ENCODE results near the gene WDPCP. TPM values are rescaled to one million over a fixed set of nuclear protein-coding genes. Genes with fewer than 3 reads are reported as not detected.

The WDPCP gene
- total RNA-seq, 1 experiment from 2014 or later: 7.4 TPM

GRCh38 chr2:63435070-63435469 lies 153.2 kb downstream of the WDPCP start:
- no peaks in the 10 kb centered on the region for H3K27me3 ChIP-seq (ENCODE audit: control insufficient read depth, insufficient read depth, low read length)
- in situ Hi-C loops (cut with HindIII; ENCODE audit: low pct_unique_long_range_greater_than_20kb, low sequenced_read_pairs) (no loop called here), intact Hi-C loops (cut with micrococcal nuclease; ENCODE audit: unreplicated experiment) (no loop called here)
- BruUV-seq (replicated peaks): no TSS peak
- ChIA-PET POLR2A (no interaction called here), CTCF (no interaction called here)
- no peak overlapping the region for H3K4me3 ChIP-seq (ENCODE audit: low read depth in 2 of 2, low read length in 2 of 2)
- ATAC-seq (no peak), DNase-seq (ENCODE audit: low read depth, low spot score) (no peak)
- H3K27ac ChIP-seq (ENCODE audit: low read length): no peak overlapping the region
- H3K9me3 ChIP-seq (ENCODE audit: control insufficient read depth, insufficient read depth, low read depth, low read length): no peaks in the 10 kb centered on the region
- H3K36me3 ChIP-seq (ENCODE audit: control insufficient read depth, insufficient read depth, low read length): no peaks in the 10 kb centered on the region
- no peaks in the 10 kb centered on the region for H3K4me1 ChIP-seq (ENCODE audit: control insufficient read depth, insufficient read depth, low read length)
- TF ChIP-seq, protein P1, sequence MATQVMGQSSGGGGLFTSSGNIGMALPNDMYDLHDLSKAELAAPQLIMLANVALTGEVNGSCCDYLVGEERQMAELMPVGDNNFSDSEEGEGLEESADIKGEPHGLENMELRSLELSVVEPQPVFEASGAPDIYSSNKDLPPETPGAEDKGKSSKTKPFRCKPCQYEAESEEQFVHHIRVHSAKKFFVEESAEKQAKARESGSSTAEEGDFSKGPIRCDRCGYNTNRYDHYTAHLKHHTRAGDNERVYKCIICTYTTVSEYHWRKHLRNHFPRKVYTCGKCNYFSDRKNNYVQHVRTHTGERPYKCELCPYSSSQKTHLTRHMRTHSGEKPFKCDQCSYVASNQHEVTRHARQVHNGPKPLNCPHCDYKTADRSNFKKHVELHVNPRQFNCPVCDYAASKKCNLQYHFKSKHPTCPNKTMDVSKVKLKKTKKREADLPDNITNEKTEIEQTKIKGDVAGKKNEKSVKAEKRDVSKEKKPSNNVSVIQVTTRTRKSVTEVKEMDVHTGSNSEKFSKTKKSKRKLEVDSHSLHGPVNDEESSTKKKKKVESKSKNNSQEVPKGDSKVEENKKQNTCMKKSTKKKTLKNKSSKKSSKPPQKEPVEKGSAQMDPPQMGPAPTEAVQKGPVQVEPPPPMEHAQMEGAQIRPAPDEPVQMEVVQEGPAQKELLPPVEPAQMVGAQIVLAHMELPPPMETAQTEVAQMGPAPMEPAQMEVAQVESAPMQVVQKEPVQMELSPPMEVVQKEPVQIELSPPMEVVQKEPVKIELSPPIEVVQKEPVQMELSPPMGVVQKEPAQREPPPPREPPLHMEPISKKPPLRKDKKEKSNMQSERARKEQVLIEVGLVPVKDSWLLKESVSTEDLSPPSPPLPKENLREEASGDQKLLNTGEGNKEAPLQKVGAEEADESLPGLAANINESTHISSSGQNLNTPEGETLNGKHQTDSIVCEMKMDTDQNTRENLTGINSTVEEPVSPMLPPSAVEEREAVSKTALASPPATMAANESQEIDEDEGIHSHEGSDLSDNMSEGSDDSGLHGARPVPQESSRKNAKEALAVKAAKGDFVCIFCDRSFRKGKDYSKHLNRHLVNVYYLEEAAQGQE (IDR thresholded peaks at IDR 0.05; ENCODE audit: insufficient read depth in 1 of 2, low read depth in 2 of 2, low read length in 1 of 2): no peak
- no peak for TF ChIP-seq TCF7L2 (IDR thresholded peaks at IDR 0.05; ENCODE audit: low read depth, low read length)
- no peak for TF ChIP-seq CTCF (IDR thresholded peaks at IDR 0.05)
- no peak for TF ChIP-seq POLR2AphosphoS5 (IDR thresholded peaks at IDR 0.05; ENCODE audit: low read depth, low read length)
- no peak for TF ChIP-seq SIN3A (IDR thresholded peaks at IDR 0.05; ENCODE audit: borderline replicate concordance, insufficient read depth, low read depth, low read length)

GRCh38 chr2:63434024-63435001 lies 154.0 kb downstream of the WDPCP start:
- no peaks in the 10 kb centered on the region for H3K27me3 ChIP-seq (ENCODE audit: control insufficient read depth, insufficient read depth, low read length)
- BruUV-seq (replicated peaks): no TSS peak
- no peak overlapping the region for H3K4me3 ChIP-seq (ENCODE audit: low read depth in 2 of 2, low read length in 2 of 2)
- H3K27ac ChIP-seq (ENCODE audit: low read length): no peak overlapping the region
- in situ Hi-C loops (cut with HindIII; ENCODE audit: low pct_unique_long_range_greater_than_20kb, low sequenced_read_pairs): no loop called here
- CTCF ChIA-PET: no interaction called here
- DNase-seq (ENCODE audit: low read depth, low spot score) (no peak), ATAC-seq (no peak)
- intact Hi-C loops (cut with micrococcal nuclease; ENCODE audit: unreplicated experiment): no loop called here
- no peaks in the 10 kb centered on the region for H3K36me3 ChIP-seq (ENCODE audit: control insufficient read depth, insufficient read depth, low read length)
- no peaks in the 10 kb centered on the region for H3K4me1 ChIP-seq (ENCODE audit: control insufficient read depth, insufficient read depth, low read length)
- TF ChIP-seq SIN3A (IDR thresholded peaks at IDR 0.05; ENCODE audit: borderline replicate concordance, insufficient read depth, low read depth, low read length): no peak
- no peak for TF ChIP-seq CTCF (IDR thresholded peaks at IDR 0.05)
- no peak for TF ChIP-seq TCF7L2 (IDR thresholded peaks at IDR 0.05; ENCODE audit: low read depth, low read length)
- H3K9me3 ChIP-seq (ENCODE audit: control insufficient read depth, insufficient read depth, low read depth, low read length): no peaks in the 10 kb centered on the region
- POLR2A ChIA-PET: no interaction called here
